Measurements from ENCODE around the gene SLX9. TPM values are rescaled to one million over a fixed set of nuclear protein-coding genes. Genes with fewer than 3 reads are reported as not detected.
"Not testable (repeated sequence)": the region's sequence is repeated elsewhere in the genome, so short reads cannot be mapped to it uniquely, and the experiment has no call there.

The SLX9 gene
- polyA plus RNA-seq, 5 donors, result 12.1 to 23.5 (median 13.6) TPM

- DNase-seq, result no peak
Observed at GRCh38 chr21:44927587-44928461, 12.0 kb upstream of the SLX9 start.

- not testable (repeated sequence) for DNase-seq
Observed at GRCh38 chr21:44928500-44929241, 11.2 kb upstream of the SLX9 start.

GRCh38 chr21:44929242-44929798 lies 10.5 kb upstream of the SLX9 start:
- no peak for DNase-seq

- DNase-seq, result no peak
Observed at GRCh38 chr21:44929799-44930542, 9.9 kb upstream of the SLX9 start.

- DNase-seq, result no peak
Observed at GRCh38 chr21:44930543-44930981, 9.3 kb upstream of the SLX9 start.

- no peak for DNase-seq
Observed at GRCh38 chr21:44931137-44931500, 8.7 kb upstream of the SLX9 start.

- no peak for DNase-seq
Observed at GRCh38 chr21:44931501-44932407, 8.1 kb upstream of the SLX9 start.

GRCh38 chr21:44932408-44933181 lies 7.2 kb upstream of the SLX9 start:
- DNase-seq, result no peak

- DNase-seq, result no peak
Observed at GRCh38 chr21:44933199-44933917, 6.5 kb upstream of the SLX9 start.

GRCh38 chr21:44933918-44934260 lies 5.9 kb upstream of the SLX9 start:
- DNase-seq, result no peak

- no peak for DNase-seq
Observed at GRCh38 chr21:44934276-44934675, 5.6 kb upstream of the SLX9 start.

- no peak for DNase-seq
Observed at GRCh38 chr21:44934797-44935532, 4.9 kb upstream of the SLX9 start.

- DNase-seq, result no peak
Observed at GRCh38 chr21:44935533-44935927, 4.3 kb upstream of the SLX9 start.

- DNase-seq, result no peak
Observed at GRCh38 chr21:44938772-44939531, 877 bp upstream of the SLX9 start.

- no peak for DNase-seq
Observed at GRCh38 chr21:44940116-44940631, 345 bp downstream of the SLX9 start.

- no peak for DNase-seq
Observed at GRCh38 chr21:44941567-44941966, 1.7 kb downstream of the SLX9 start.

GRCh38 chr21:44942566-44942965 lies 2.7 kb downstream of the SLX9 start:
- DNase-seq, result no peak

Measured in right lung (tissue), 5 donors.